HG02759 (cell line): ENCODE data around the gene SCFD2.
"Not testable (repeated sequence)": the region's sequence is repeated elsewhere in the genome, so short reads cannot be mapped to it uniquely, and the experiment has no call there.

Experiments
- ATAC-seq: cut with Tn5 transposase; IDR thresholded peaks from one replicate; pipeline ENCODE4 v1.9.1; 2021; ENCODE audit warnings: mild to moderate bottlenecking, moderate library complexity; ENCODE audit not compliant: unreplicated experiment

Gene SCFD2

GRCh38 chr4:53346920-53347852 is 18.7 kb downstream of the SCFD2 start:
- no peak for ATAC-seq

GRCh38 chr4:53346392-53346791 is 19.5 kb downstream of the SCFD2 start:
- not testable (repeated sequence) for ATAC-seq

GRCh38 chr4:53340145-53340544 is 25.7 kb downstream of the SCFD2 start:
- not testable (repeated sequence) for ATAC-seq

GRCh38 chr4:53334916-53335315 is 30.9 kb downstream of the SCFD2 start:
- ATAC-seq, result not testable (repeated sequence)

GRCh38 chr4:53326535-53326934 is 39.3 kb downstream of the SCFD2 start:
- ATAC-seq, result no peak

GRCh38 chr4:53322696-53323095 is 43.2 kb downstream of the SCFD2 start:
- no peak for ATAC-seq

- ATAC-seq, result no peak
Measured at GRCh38 chr4:53321984-53322289, 43.9 kb downstream of the SCFD2 start.

- no peak for ATAC-seq
Measured at GRCh38 chr4:53321151-53321983, 44.5 kb downstream of the SCFD2 start.

GRCh38 chr4:53315300-53315699 is 50.6 kb downstream of the SCFD2 start:
- no peak for ATAC-seq

GRCh38 chr4:53314252-53314651 is 51.6 kb downstream of the SCFD2 start:
- ATAC-seq, result no peak

GRCh38 chr4:53313510-53313909 is 52.4 kb downstream of the SCFD2 start:
- no peak for ATAC-seq

- no peak for ATAC-seq
Measured at GRCh38 chr4:53309321-53310040, 56.4 kb downstream of the SCFD2 start.

- peak; percentile 74 for ATAC-seq
Measured at GRCh38 chr4:53307819-53308780, 57.8 kb downstream of the SCFD2 start.

GRCh38 chr4:53307210-53307609 is 58.7 kb downstream of the SCFD2 start:
- peak; percentile 5 for ATAC-seq

GRCh38 chr4:53306729-53307128 is 59.1 kb downstream of the SCFD2 start:
- no peak for ATAC-seq

GRCh38 chr4:53292209-53292608 is 73.7 kb downstream of the SCFD2 start:
- ATAC-seq, result not testable (repeated sequence)

- no peak for ATAC-seq
Measured at GRCh38 chr4:53281438-53281837, 84.4 kb downstream of the SCFD2 start.

GRCh38 chr4:53280846-53281245 is 85.0 kb downstream of the SCFD2 start:
- no peak for ATAC-seq

- no peak for ATAC-seq
Measured at GRCh38 chr4:53274609-53275268, 91.1 kb downstream of the SCFD2 start.

GRCh38 chr4:53273726-53274125 is 92.1 kb downstream of the SCFD2 start:
- ATAC-seq, result no peak
